GM13977 (cell line): ENCODE measurements around the gene TTL.

Experiments
- DNase-seq: peaks from one replicate; pipeline ENCODE4 v3.0.0; 2012; ENCODE audit warnings: low spot score
- CTCF ChIP-seq: IDR thresholded peaks from 2 replicates; pipeline ENCODE4 v1.5.1; 2012; ENCODE audit warnings: mild to moderate bottlenecking, control low read depth; ENCODE audit not compliant: insufficient read depth; ENCODE audit errors: extremely low read depth, missing control alignments
- in situ Hi-C: fragments of 300-500 bp; cut with MboI; formaldehyde crosslinking; loops from one replicate; pipeline ENCODE4 v1.12.0; 2022; ENCODE audit warnings: low sequenced_read_pairs, low pct_unique_long_range_greater_than_20kb, mixed read lengths, inconsistent platforms; ENCODE audit not compliant: unreplicated experiment

Gene TTL

DNA sequence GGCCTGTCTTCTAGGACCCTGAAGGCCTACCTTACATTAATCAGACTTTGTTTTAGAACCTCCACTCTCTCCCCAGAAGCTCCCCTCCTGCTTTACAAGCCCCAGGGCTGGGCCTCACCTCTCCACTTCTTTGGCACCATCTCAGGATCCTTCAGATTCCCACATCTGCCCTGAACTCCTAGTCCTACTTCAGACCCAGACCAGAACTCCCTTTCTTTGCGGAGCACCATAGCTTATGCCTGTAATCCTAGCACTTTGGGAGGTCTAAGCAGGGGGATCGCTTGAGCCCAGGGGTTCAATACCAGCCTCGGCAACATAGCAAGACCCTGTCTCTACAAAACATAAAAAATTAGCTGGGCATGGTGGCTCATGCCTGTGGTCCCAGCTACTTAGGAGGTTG is 103.4 kb downstream of the TTL start:
- DNase-seq: no peak
- in situ Hi-C loops: loop anchor here (25.0 kb wide), 2 partner anchors 323 to 698 kb away; partner anchors contain the start of genes ANAPC1, MERTK and ZC3H8
- TF ChIP-seq CTCF: no peak

- no peak for DNase-seq
- in situ Hi-C loops: loop anchor here (25.0 kb wide), 2 partner anchors 324 to 699 kb away; partner anchors contain the start of genes ANAPC1, MERTK and ZC3H8
- TF ChIP-seq CTCF: no peak
These were observed 104.0 kb downstream of the TTL start for GRCh38 chr2:112585873-112586464.

GRCh38 chr2:112588611-112589045 is 106.7 kb downstream of the TTL start:
- no peak for DNase-seq
- in situ Hi-C loops: loop anchor here (25.0 kb wide), 2 partner anchors 326 to 701 kb away; partner anchors contain the start of genes ANAPC1, MERTK and ZC3H8
- TF ChIP-seq CTCF: no peak
